HG03196 (cell line): Measurements from ENCODE around the gene SMAD6.

Experiments used
- ATAC-seq: cut with Tn5 transposase; IDR thresholded peaks from one replicate; pipeline ENCODE4 v1.9.1; 2021; ENCODE audit not compliant: unreplicated experiment

SMAD6 gene

GRCh38 chr15:66773129-66773873 is 71.3 kb downstream of the SMAD6 start:
- no peak for ATAC-seq

- no peak for ATAC-seq
Observed at GRCh38 chr15:66774001-66774814, 72.2 kb downstream of the SMAD6 start.

GRCh38 chr15:66775127-66776105 is 73.4 kb downstream of the SMAD6 start:
- no peak for ATAC-seq

- no peak for ATAC-seq
Observed at GRCh38 chr15:66777054-66777453, 75.0 kb downstream of the SMAD6 start.

GRCh38 chr15:66777596-66778313 is 75.7 kb downstream of the SMAD6 start:
- ATAC-seq, result no peak

GRCh38 chr15:66778314-66778665 is 76.3 kb downstream of the SMAD6 start:
- ATAC-seq, result no peak

GRCh38 chr15:66778716-66779115 is 76.7 kb downstream of the SMAD6 start:
- no peak for ATAC-seq

- no peak for ATAC-seq
Observed at GRCh38 chr15:66779331-66780009, 77.4 kb downstream of the SMAD6 start.

- ATAC-seq, result no peak
Observed at GRCh38 chr15:66780172-66780972, 78.3 kb downstream of the SMAD6 start.

- no peak for ATAC-seq
Observed at GRCh38 chr15:66780973-66781718, 79.1 kb downstream of the SMAD6 start.

GRCh38 chr15:66782785-66783184 is 80.7 kb downstream of the SMAD6 start:
- no peak for ATAC-seq

GRCh38 chr15:66783314-66783713 is 81.3 kb downstream of the SMAD6 start:
- no peak for ATAC-seq

- no peak for ATAC-seq
Observed at GRCh38 chr15:66783725-66784124, 81.7 kb downstream of the SMAD6 start.

- ATAC-seq, result no peak
Observed at GRCh38 chr15:66784174-66784573, 82.1 kb downstream of the SMAD6 start.

- ATAC-seq, result no peak
Observed at GRCh38 chr15:66785637-66786036, 83.6 kb downstream of the SMAD6 start.

GRCh38 chr15:66786222-66786621 is 84.2 kb downstream of the SMAD6 start:
- ATAC-seq, result no peak

- no peak for ATAC-seq
Observed at GRCh38 chr15:66786708-66787488, 84.9 kb downstream of the SMAD6 start.

- no peak for ATAC-seq
Observed at GRCh38 chr15:66787489-66787871, 85.4 kb downstream of the SMAD6 start.
